Stimulated activated CD4-positive, alpha-beta T cell treated with anti-CD3 and anti-CD28 coated beads, Interleukin-4, amount 100 ng/mL, for 1 hour (primary cell): ENCODE data around the gene TMEM132A.
"Not testable (repeated sequence)": the region's sequence is repeated elsewhere in the genome, so short reads cannot be mapped to it uniquely, and the experiment has no call there.

Source experiments
- DNase-seq: peaks from one replicate; pipeline ENCODE4 v3.0.0-alpha.2; 2020

The TMEM132A gene

GRCh38 chr11:60905551-60906113 lies 18.6 kb upstream of the TMEM132A start:
- no peak for DNase-seq

GRCh38 chr11:60906132-60906972 lies 17.9 kb upstream of the TMEM132A start, which contains the start of gene PRPF19:
Gene PRPF19 (minus strand): TSS chr11:60906585. CDS start chr11:60906382, 203 bp downstream.
- peak; percentile 99 for DNase-seq

- no peak for DNase-seq
Measured at GRCh38 chr11:60908803-60909202, 15.5 kb upstream of the TMEM132A start.

- not testable (repeated sequence) for DNase-seq
Measured at GRCh38 chr11:60909680-60910280, 14.5 kb upstream of the TMEM132A start.

DNA sequence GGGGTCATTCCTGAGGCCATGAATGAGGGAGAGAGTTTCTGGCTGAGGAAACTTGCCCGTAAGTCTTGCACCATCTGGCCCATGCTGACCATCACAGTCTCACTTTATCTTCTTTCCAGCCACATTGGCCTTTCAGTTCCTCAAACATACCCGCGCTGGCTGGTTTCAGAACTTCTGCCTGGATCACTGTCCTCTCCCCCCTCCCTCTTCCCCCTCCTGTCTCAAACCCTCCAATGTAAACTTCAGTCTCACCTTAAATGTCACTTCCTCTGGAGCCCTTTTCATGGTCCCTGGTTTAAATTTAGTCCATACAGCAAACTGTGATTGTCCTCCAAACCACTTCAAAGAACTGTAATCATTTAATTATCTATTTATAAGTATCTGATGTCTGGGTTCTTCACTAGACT lies 14.0 kb upstream of the TMEM132A start:
- DNase-seq, result no peak

GRCh38 chr11:60910711-60911380 lies 13.4 kb upstream of the TMEM132A start:
- DNase-seq, result no peak

DNA sequence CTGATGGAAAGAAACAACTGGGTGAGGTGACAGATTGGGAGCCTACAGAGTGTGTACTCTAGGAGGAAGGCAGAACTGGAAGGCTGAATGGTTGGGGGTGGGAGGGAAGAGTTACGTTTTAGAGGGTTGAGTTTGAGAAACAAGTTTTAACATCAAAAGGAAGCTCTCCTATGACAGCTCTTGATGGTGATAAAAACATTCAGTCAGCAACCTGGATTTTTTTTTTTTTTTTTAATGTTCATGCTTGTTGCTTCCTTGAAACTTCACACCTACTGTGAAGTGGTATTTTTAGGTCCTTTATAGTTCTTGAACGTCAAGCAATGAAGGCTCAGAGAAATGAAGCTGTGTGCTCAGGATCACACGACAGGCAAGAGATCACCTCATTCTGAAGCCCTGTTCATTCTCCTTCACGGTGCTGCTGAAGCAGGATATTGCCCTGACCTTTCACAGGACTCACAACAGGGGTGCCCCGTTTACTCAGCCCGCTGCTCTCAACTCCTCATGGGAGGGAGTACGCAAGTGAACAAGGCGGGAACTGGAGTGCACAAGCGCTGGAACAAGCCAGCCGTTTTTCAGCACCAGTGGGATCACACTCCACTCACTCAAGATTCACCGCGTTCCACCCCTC lies 11.9 kb upstream of the TMEM132A start:
- DNase-seq, result no peak

DNA sequence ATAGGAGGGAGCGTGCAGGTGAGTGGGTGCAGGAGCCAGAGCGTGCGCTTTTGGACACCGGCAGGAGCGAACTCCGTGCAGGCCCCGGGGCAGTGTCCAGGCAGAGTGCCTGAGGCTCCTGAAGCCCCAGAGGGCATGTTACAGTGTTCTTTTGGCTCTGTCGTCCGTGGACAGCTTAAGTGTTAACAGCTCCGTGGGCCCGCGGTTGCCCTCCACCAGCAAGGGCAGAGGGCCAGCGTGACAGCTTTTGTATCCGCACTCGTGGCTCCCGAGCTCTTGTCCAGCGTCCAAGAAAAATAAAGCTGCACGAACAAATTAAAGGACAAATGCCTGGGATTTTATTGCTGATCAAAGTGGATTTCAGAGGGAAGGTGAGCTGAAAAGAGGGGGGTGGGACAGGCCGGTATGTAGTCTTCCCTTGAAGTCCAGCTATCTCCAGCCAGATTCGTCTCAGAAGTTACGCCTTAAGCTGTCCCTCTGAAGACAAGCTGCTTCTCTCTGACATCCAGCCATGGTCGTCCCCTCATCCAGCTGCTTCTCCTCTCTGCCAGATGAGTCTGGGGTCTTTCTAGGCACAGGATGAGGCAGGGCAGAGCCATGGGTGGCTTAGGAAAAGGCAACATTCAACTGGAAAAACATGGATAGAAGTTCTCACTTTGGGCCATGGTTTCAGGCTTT lies 11.3 kb upstream of the TMEM132A start:
- DNase-seq, result no peak

DNA sequence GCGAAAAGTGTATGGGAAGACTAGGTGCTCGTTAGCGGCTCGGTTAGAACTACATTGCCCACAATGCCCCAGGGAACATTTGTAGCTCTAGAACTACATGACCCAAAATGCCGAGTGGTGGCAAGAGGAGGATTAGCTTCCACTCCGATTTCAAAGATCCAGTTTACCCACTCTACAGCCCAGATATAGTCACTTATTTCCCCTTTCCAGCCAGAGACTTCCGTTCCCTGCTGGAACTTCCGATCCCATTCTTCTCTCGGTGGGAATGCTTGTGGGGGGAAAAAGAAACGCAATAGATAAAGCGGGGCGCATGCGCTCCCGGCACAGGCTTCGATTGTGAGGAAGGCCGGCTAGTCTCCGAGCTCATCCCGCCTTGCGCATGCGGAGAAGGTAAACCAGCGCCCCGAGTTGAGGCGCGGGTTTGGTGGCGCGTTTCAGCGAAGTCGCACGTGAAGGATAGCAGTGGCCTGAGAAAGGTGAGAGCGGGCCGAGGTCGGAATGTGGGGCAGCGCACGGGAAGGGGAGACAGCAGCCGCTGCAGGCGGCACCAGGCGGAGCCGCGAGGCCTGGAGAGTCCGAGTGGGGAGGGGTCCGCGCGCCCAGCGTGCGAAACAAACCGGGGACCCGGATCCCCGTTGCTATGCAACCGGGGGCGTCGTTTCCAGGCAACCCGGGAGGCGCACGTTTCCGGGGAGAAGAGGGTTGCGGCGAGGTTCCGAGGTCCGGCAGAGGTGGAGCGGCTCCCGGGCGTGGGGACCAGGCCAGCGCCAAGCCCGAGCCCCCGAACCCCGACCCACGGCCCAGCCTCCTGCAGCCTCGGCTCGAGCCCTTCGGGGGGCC lies 10.2 kb upstream of the TMEM132A start, which contains the start of gene TMEM109:
TMEM109 (plus strand) TSS at position 366 of the 840 bp plus-strand sequence. CDS start 5,536 bp downstream, outside the sequence.
- peak; percentile 86 for DNase-seq

DNA sequence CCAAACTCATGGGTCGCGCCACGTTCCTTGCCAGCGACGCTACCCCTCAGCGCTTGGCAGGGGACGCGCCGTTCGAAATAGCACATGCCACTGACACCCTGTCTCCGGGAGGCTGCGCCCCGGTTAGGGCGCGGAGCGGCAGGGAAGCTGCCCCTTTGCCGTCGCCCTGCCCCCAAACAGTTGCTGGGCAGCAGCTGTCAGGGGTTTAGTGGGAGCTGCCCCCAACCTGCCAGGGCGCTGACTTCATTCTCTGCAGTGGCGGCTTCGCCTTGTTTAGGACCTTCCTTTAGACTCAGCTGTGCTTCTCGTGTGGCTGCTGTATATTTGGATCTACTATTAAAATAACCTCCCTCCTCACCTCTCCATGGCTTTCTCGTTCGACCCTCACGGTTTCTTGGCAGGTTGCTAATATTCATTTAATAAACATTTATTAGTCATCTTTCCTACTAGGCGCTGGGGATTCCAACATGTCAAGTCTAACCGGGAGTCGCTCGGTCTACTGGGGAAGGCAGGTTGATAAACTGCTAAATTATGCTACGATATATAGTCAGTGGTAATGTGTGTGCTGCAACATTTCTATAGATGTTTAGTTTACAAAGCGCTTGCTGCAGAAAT lies 9.5 kb upstream of the TMEM132A start:
- DNase-seq, result no peak

DNA sequence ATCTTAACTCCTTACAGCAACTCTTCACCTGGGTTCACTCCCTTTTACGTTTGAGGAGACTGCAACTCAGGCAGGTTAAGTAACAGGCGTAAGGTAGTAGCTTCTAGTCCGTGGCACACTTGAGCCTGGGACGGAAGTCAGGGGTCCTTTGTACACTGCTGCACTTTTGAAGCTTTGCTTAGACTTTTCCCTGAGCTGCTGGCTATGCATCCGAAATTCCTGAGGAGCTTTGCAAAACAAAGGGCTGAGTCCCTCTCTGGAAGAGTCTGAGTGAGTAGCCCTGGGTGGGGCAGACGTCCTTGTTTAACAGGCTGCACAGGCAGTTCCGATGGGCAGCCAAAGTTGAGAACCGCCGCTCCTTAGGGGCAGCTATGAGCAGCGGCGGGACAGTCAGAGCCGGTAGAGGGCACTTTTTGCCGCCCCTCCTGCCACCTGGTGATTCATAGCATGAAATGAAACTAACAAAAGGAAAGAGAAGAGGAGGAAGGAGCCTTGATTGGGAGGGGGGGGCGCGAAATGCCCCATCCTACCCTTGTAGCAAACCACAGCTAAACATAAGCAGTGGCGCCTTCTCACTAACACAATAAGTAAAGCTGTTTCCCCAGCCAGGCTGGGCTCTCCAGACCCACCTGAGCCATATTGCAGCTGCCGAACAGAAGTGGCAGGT lies 8.9 kb upstream of the TMEM132A start:
- DNase-seq, result peak; percentile 70

- no peak for DNase-seq
Measured at GRCh38 chr11:60916669-60917206, 7.5 kb upstream of the TMEM132A start.

DNA sequence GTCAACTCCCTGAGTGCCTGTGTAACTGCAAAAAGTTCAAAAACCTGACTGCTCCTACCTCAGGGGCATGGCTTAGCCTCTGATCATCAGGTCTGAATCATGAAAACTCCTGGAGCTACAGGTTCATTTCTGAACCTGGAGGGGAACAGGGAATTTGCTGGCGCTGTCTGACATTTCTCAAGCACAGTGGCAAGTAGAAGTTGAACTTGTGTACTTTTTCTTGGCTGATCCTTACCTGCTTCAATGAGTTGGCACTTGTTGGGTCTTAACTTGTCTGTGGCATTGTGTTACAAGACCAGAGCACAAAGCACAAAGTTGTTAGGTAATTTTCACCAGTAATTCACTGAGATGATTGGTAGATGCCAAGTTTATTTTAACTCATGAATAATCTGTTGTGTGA lies 7.0 kb upstream of the TMEM132A start:
- no peak for DNase-seq

GRCh38 chr11:60918251-60918938 lies 5.9 kb upstream of the TMEM132A start:
- DNase-seq, result no peak

- DNase-seq, result no peak
Measured at GRCh38 chr11:60918939-60919265, 5.4 kb upstream of the TMEM132A start.

DNA sequence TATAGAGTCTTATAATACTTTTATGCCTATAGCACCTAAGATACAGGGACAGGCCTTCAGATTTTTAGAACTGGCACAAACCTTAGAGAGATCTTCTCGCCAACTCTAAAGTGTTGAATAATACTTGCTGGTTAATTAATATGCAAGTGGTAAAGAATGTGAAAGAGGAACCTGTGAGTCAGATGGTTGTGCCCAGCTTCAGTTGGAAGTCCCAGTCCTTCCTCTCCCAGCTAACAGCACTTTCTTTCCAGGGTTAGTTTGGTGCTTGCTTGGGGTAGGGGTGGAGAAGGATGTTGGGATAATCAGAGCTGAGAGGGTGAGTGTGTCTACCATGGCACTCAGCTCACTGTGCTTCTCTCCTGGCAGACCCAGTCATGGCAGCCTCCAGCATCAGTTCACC lies 4.9 kb upstream of the TMEM132A start:
- DNase-seq, result no peak

GRCh38 chr11:60919956-60920355 lies 4.3 kb upstream of the TMEM132A start:
- DNase-seq, result no peak

DNA sequence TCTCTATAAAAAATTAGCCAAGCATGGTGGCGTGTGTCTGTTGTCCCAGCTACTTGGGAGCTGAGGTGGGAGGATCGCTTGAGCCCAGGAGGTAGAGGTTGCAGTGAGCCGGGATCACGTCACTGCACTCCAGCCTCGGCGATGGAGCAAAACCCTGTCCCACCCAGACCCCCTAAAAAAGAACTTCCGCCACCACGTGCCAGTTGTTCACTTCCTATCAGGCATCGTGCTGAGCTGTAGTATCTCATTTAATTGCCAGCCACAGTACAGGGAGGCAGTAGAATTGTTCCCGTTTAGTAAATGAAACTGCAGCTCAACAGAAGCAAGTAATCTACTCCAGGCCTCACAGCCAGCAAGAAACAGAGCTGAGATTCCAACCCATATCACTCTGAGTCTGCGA lies 3.0 kb upstream of the TMEM132A start:
- DNase-seq, result no peak

- DNase-seq, result no peak
Measured at GRCh38 chr11:60921777-60922335, 2.4 kb upstream of the TMEM132A start.
